Mammary epithelial cell (primary cell): ENCODE data around the gene GAB4.

ENCODE experiments used
- CTCF ChIP-seq, 2 donors: IDR thresholded peaks in 1 of 2; conservative IDR thresholded peaks in 1 of 2; 2 replicates each; pipeline ENCODE4 v1.5.1; 2011 to 2012; ENCODE audit warnings: inconsistent platforms in 2 of 2, low read length in 2 of 2, mild to moderate bottlenecking in 2 of 2, control low read depth in 1 of 2, low read depth in 1 of 2; ENCODE audit not compliant: insufficient read depth in 1 of 2; ENCODE audit errors: extremely low read depth in 1 of 2
- EZH2 ChIP-seq: IDR thresholded peaks from 2 replicates; pipeline ENCODE4 v1.6.1; 2012; ENCODE audit warnings: low read length, inconsistent platforms, borderline replicate concordance

- TF ChIP-seq CTCF (conservative IDR thresholded peaks at IDR 0.05 in 1 of 2, IDR thresholded peaks at IDR 0.05 in 1 of 2; ENCODE audit: extremely low read depth in 1 of 2, insufficient read depth in 1 of 2, low read depth in 1 of 2, low read length in 2 of 2) (no peak), EZH2 (no peak)
Observed at GRCh38 chr22:17043521-17043920, 35.5 kb upstream of the GAB4 start.
